CD8-positive, alpha-beta memory T cell (primary cell): Measurements from ENCODE around the gene MGMT. TPM values are rescaled to one million over a fixed set of nuclear protein-coding genes. Genes with fewer than 3 reads are reported as not detected.

Source experiments
- CTCF ChIA-PET: fragments of 350-600 bp; sonication (Branson Sonifier 250); formaldehyde crosslinking; loops from one replicate; lab custom pipeline; 2021; ENCODE audit warnings: antibody characterized with exemption; lab: Charles Lee
- POLR2A ChIA-PET: fragments of 350-600 bp; sonication (Branson Sonifier 250); formaldehyde crosslinking; loops from one replicate; lab custom pipeline; 2021; ENCODE audit warnings: antibody characterized with exemption; lab: Charles Lee
- DNase-seq, 5 donors: peaks; one replicate each; pipeline versions ENCODE4 v3.0.0 to v3.0.0-alpha.2; 2020 to 2022; ENCODE audit warnings: mixed read lengths in 1 of 5
- H3K27ac ChIP-seq: one replicate; pipeline ENCODE4 v1.7.0; 2013; ENCODE audit warnings: low read depth, mild to moderate bottlenecking, low read length, moderate library complexity
- H3K27me3 ChIP-seq: 2 replicates; pipeline ENCODE4 v1.7.0; 2013; ENCODE audit warnings: low read length, mild to moderate bottlenecking; ENCODE audit not compliant: insufficient read depth, poor library complexity, severe bottlenecking
- H3K36me3 ChIP-seq: 2 replicates; pipeline ENCODE4 v1.7.0; 2013; ENCODE audit warnings: mild to moderate bottlenecking, low read length, moderate library complexity; ENCODE audit not compliant: insufficient read depth
- H3K4me1 ChIP-seq: 2 replicates; pipeline ENCODE4 v1.7.0; 2013; ENCODE audit warnings: mild to moderate bottlenecking, low read length, moderate library complexity; ENCODE audit not compliant: insufficient read depth
- H3K4me3 ChIP-seq: 2 replicates; pipeline ENCODE4 v1.7.0; 2013; ENCODE audit warnings: mild to moderate bottlenecking, low read length
- H3K9me3 ChIP-seq: 2 replicates; pipeline ENCODE4 v1.7.0; 2013; ENCODE audit warnings: mild to moderate bottlenecking, low read length
- H3K27ac Mint-ChIP-seq, 8 donors: one replicate each; pipeline ENCODE4 v1.8.0; 2020 to 2021; ENCODE audit warnings: mixed read lengths in 8 of 8, mild to moderate bottlenecking in 6 of 8, inconsistent platforms in 3 of 8, moderate library complexity in 3 of 8
- H3K27me3 Mint-ChIP-seq, 2 donors: one replicate each; pipeline ENCODE4 v1.8.0; 2020 to 2021; ENCODE audit warnings: mixed read lengths in 2 of 2, mild to moderate bottlenecking in 1 of 2, moderate library complexity in 1 of 2
- H3K36me3 Mint-ChIP-seq, 3 donors: one replicate each; pipeline ENCODE4 v1.8.0; 2020 to 2021; ENCODE audit warnings: mixed read lengths in 3 of 3, inconsistent platforms in 1 of 3, mild to moderate bottlenecking in 1 of 3
- H3K4me1 Mint-ChIP-seq, 3 donors: one replicate each; pipeline ENCODE4 v1.8.0; 2020 to 2021; ENCODE audit warnings: mixed read lengths in 3 of 3, inconsistent platforms in 1 of 3, mild to moderate bottlenecking in 1 of 3
- H3K4me3 Mint-ChIP-seq, 7 donors: one replicate each; pipeline ENCODE4 v1.8.0; 2020 to 2021; ENCODE audit warnings: mixed read lengths in 7 of 7, mild to moderate bottlenecking in 6 of 7, moderate library complexity in 4 of 7, inconsistent platforms in 2 of 7
- H3K9me3 Mint-ChIP-seq, 5 donors: one replicate each; pipeline ENCODE4 v1.8.0; 2020 to 2022; ENCODE audit warnings: mixed read lengths in 5 of 5, mild to moderate bottlenecking in 3 of 5, moderate library complexity in 2 of 5, inconsistent platforms in 1 of 5
- polyA plus RNA-seq: library from polyadenylated mRNA; unstranded; fragments of 300-500 nt; fragmentation: Illumina TruSeq; gene quantifications from one replicate; pipeline ENCODE4 v1.2.3, GENCODE V29; 2021
- total RNA-seq, 2 experiments: library from RNA; stranded (reverse); gene quantifications; one replicate each; pipeline ENCODE4 v1.2.3, GENCODE V29; 2021

The MGMT gene
- total and polyA plus RNA-seq, 3 experiments from 2014 or later = 19.7 to 31.7 (median 22.4) TPM

DNA sequence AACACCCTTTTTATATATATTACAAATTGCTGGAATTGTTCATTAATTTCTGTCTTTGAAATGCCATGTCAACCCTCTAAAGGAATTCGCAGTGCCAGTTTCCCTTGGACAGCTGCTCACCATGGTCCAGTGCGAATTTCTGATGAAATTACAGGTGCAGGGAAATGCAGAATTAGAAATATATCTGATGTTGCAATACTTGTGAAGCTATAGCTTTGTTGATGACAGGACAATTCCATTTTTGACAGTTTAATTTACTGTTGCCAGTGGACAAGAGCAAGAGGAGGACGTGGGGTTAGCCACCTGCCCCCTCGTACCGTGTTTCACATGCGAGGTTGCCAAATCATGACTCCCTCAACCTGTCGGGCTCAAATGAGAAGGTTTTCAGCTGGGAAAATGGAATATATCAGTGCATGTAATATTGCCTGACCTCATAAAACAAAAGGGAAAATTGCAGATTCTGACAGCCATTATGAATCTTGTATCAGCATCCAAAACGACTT lies 140.6 kb downstream of the MGMT start:
- no peak for DNase-seq
- Histone ChIP-seq H3K36me3 (no peaks in the 10 kb centered on the region), H3K9me3 (no peaks in the 10 kb centered on the region), H3K27me3 (no peaks in the 10 kb centered on the region), H3K4me1 (no peaks in the 10 kb centered on the region), H3K27ac (no peak overlapping the region), H3K4me3 (no peak overlapping the region)
- Mint-ChIP-seq H3K4me3 (no peak overlapping the region), H3K27me3 (peaks cover 0 to 2% of the 10 kb centered on the region in 2 donors), H3K27ac (no peak overlapping the region), H3K36me3 (peaks cover 14 to 75% (median 18%) of the 10 kb centered on the region in 3 donors), H3K4me1 (peaks cover 5 to 13% (median 11%) of the 10 kb centered on the region in 3 donors), H3K9me3 (peaks cover 0 to 83% (median 2%) of the 10 kb centered on the region in 5 donors)
- ChIA-PET POLR2A (no interaction called here), CTCF (no interaction called here)

DNA sequence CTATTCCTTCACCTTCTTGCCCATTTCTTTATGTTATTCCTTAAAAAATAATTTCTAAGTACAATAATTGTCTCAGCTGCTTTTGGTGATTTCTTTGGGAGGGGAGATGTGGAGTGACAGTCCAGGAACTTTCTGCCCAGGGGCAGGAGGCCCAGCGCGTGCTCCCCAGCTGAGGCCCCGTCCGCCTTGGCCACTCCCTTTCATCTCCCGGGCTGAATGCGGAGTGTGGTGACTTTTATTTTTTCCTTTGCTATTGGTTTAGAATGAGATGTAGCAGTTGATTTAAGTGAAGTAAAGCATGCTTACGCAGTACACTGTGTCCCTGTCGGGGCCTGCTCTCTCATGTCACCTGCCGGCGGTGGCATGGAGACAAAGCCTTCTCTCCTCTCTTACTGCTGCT lies 141.6 kb downstream of the MGMT start:
- POLR2A ChIA-PET = no interaction called here
- CTCF ChIA-PET = no interaction called here
- H3K4me1 Mint-ChIP-seq = peaks cover 5 to 13% (median 11%) of the 10 kb centered on the region in 3 donors

DNA sequence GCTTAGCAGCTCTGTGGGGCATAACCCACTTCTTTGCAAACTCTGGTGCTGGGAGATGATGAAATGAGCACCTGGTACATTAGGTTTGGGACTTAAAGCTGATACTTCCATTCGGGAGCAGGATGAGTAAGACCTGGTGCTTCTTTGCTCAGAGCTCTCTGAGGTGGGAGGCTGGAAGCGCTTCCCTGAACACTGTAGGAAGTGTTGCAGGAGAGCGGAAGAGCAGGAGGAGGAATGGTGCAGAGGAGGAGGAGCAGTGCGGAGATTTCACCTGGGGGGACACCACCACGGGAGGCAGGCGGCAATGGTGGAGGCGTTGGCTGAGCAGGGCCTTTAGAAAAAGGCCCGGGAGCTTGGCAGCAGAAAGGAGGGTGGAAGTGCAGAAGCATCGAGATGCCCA lies 142.5 kb downstream of the MGMT start:
- ChIA-PET CTCF (no interaction called here), POLR2A (no interaction called here)

More for the DNA sequence above, 141.6 kb downstream of the MGMT start:
- Mint-ChIP-seq H3K4me3 (no peak overlapping the region), H3K27me3 (peaks cover 0 to 2% of the 10 kb centered on the region in 2 donors), H3K27ac (no peak overlapping the region), H3K36me3 (peaks cover 14 to 66% (median 16%) of the 10 kb centered on the region in 3 donors), H3K9me3 (peaks cover 0 to 85% (median 2%) of the 10 kb centered on the region in 5 donors)
- H3K27me3 ChIP-seq = no peaks in the 10 kb centered on the region
- no peak overlapping the region for H3K27ac ChIP-seq
- no peaks in the 10 kb centered on the region for H3K9me3 ChIP-seq
- no peak overlapping the region for H3K4me3 ChIP-seq
- H3K36me3 ChIP-seq = no peaks in the 10 kb centered on the region
- H3K4me1 ChIP-seq = no peaks in the 10 kb centered on the region
- DNase-seq = no peak

DNA sequence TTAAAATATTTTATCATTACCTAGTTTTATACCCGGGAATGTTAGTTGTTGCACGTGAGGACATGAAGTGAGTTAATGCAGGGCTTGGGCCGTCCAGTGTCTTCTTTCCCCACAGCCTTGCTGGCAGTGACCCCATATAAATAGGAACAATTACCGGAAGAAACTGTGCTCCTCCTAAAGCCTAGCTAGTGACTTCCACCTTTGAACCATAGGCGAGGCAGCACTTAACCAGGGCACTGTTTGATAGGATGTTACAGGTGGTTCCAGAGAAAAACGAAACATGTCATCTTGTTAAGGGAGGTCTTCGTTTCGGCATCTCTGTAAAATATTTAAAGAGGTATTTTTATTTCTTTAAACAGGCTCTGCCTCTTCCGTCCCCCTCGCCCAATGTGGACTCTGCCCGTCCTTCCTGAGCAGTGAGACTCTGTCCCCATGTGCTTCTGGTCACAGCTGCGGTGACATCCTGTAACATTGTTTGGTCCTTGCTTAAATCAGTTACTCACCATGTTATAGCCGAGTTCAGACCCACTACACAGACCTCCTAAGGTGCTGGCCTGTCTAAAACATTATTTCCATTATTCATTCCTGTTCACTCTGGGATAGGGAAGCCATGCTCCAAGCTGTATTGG lies 145.6 kb downstream of the MGMT start:
- H3K27me3 Mint-ChIP-seq = no peaks in the 10 kb centered on the region
- H3K4me1 ChIP-seq = no peaks in the 10 kb centered on the region
- no peak for DNase-seq
- H3K36me3 Mint-ChIP-seq = peaks cover 12 to 71% (median 15%) of the 10 kb centered on the region in 3 donors
- peaks cover 0 to 85% (median 8%) of the 10 kb centered on the region in 5 donors for H3K9me3 Mint-ChIP-seq
- no peak overlapping the region for H3K27ac Mint-ChIP-seq
- ChIA-PET CTCF (no interaction called here), POLR2A (no interaction called here)
- no peak overlapping the region for H3K4me3 ChIP-seq
- peaks cover 10 to 26% (median 15%) of the 10 kb centered on the region in 3 donors for H3K4me1 Mint-ChIP-seq
- no peaks in the 10 kb centered on the region for H3K9me3 ChIP-seq
- H3K4me3 Mint-ChIP-seq = no peak overlapping the region
- H3K27ac ChIP-seq = no peak overlapping the region
- no peaks in the 10 kb centered on the region for H3K27me3 ChIP-seq
- no peaks in the 10 kb centered on the region for H3K36me3 ChIP-seq

More for the DNA sequence above, 142.5 kb downstream of the MGMT start:
- peaks cover 13 to 66% (median 16%) of the 10 kb centered on the region in 3 donors for H3K36me3 Mint-ChIP-seq
- no peaks in the 10 kb centered on the region for H3K9me3 ChIP-seq
- no peak overlapping the region for H3K4me3 ChIP-seq
- peaks cover 0 to 85% (median 2%) of the 10 kb centered on the region in 5 donors for H3K9me3 Mint-ChIP-seq
- H3K4me1 Mint-ChIP-seq = peaks cover 5 to 11% (median 11%) of the 10 kb centered on the region in 3 donors
- no peak for DNase-seq
- H3K36me3 ChIP-seq = no peaks in the 10 kb centered on the region
- H3K27me3 ChIP-seq = no peaks in the 10 kb centered on the region
- H3K4me3 Mint-ChIP-seq = no peak overlapping the region
- peaks cover 0 to 2% of the 10 kb centered on the region in 2 donors for H3K27me3 Mint-ChIP-seq
- H3K27ac Mint-ChIP-seq = peak overlapping the region in 2 of 8 donors; percentile 13 to 70
- no peak overlapping the region for H3K27ac ChIP-seq
- no peaks in the 10 kb centered on the region for H3K4me1 ChIP-seq

DNA sequence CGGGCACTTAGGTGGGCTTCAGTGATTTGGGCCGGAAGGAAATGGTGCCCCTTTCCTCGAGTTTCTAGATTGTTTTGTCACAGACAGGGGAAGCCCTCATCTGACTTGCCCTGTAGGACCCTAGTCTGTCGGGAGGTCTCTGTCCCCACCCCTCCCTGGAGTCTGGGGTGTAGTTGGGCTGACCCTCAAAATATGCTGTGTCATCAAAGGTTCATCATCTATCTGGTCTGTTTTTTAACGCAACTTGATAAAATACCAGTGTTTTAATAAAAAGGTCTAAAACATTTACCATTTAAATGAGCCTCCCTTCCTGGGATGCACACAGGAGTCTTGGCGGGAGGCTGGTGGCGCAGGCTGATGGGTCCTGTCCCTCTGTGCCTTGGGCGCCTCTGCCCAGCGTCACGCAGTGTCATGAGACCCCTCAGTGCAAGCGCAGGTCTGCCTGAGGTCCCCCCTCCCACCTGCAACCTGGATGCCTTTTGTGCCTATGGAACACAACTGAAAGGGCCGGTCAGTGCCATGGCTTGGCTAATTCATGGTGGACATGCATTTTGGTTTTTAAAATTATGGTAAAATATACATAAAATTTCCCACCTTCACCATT lies 146.4 kb downstream of the MGMT start:
- Histone ChIP-seq H3K4me3 (no peak overlapping the region), H3K27ac (no peak overlapping the region), H3K36me3 (no peaks in the 10 kb centered on the region), H3K27me3 (no peaks in the 10 kb centered on the region), H3K4me1 (no peaks in the 10 kb centered on the region), H3K9me3 (no peaks in the 10 kb centered on the region)
- peaks cover 0 to 81% (median 7%) of the 10 kb centered on the region in 5 donors for H3K9me3 Mint-ChIP-seq
- H3K36me3 Mint-ChIP-seq = peaks cover 12 to 67% (median 15%) of the 10 kb centered on the region in 3 donors
- H3K27me3 Mint-ChIP-seq = no peaks in the 10 kb centered on the region
- H3K4me1 Mint-ChIP-seq = peaks cover 10 to 31% (median 18%) of the 10 kb centered on the region in 3 donors
- CTCF ChIA-PET = no interaction called here
- POLR2A ChIA-PET = no interaction called here
- no peak for DNase-seq
- H3K27ac Mint-ChIP-seq = peak overlapping the region in 1 of 8 donors; percentile 19
- no peak overlapping the region for H3K4me3 Mint-ChIP-seq

DNA sequence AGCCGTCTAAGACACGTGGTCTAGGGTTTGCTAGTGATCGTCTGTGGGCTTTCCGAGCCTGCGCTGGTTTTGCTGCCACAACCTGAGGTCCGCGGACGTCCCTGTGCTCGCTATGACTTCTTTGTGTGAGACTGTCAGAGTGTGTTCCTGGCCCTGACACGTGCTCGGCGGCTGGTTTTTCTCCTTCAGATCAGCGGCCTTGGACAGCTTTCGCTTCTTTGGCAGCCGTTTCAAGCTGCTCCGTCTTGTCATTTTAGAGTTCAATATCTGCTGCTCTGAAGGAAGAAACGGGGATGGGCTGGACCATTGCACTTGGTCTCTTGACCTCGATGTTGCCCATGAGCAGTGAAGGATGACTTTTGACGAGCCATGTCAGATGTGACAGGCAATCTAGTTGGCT lies 147.3 kb downstream of the MGMT start:
- Mint-ChIP-seq H3K9me3 (peaks cover 0 to 77% (median 8%) of the 10 kb centered on the region in 5 donors), H3K36me3 (peaks cover 11 to 71% (median 15%) of the 10 kb centered on the region in 3 donors), H3K27me3 (no peaks in the 10 kb centered on the region), H3K27ac (peak overlapping the region in 1 of 8 donors; percentile 48), H3K4me3 (no peak overlapping the region), H3K4me1 (peaks cover 10 to 35% (median 18%) of the 10 kb centered on the region in 3 donors)
- H3K9me3 ChIP-seq = no peaks in the 10 kb centered on the region
- H3K27me3 ChIP-seq = no peaks in the 10 kb centered on the region
- no peak for DNase-seq
- no peak overlapping the region for H3K27ac ChIP-seq
- no peaks in the 10 kb centered on the region for H3K4me1 ChIP-seq
- no peak overlapping the region for H3K4me3 ChIP-seq
- CTCF ChIA-PET = interaction anchor here (0.9 kb wide), 1 partner anchor 11 kb away, joined by 3 read pairs; no protein-coding TSS in a partner anchor
- POLR2A ChIA-PET = no interaction called here
- H3K36me3 ChIP-seq = no peaks in the 10 kb centered on the region

DNA sequence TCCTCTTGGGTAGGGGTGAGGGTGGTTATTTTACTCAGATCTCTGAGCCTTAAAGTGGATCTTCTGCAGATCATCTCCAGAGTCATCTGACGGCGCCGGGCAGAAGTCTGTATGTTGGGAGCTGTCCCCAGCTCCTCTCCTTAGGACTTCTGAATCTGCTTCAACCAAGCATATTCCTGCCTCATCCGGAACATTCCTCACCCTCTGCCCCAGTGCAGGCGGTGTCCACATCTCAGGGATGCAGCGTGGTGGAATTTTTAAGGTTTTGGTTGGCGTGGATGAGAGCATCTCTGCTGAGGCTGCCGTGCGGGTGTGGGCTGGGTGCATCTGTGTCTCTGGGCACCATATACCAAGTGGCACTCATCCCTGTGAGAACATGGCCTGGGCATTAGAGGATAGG lies 148.3 kb downstream of the MGMT start:
- Histone ChIP-seq H3K27ac (no peak overlapping the region), H3K36me3 (no peaks in the 10 kb centered on the region), H3K4me1 (no peaks in the 10 kb centered on the region), H3K27me3 (no peaks in the 10 kb centered on the region), H3K4me3 (no peak overlapping the region), H3K9me3 (no peaks in the 10 kb centered on the region)
- Mint-ChIP-seq H3K4me1 (peaks cover 7 to 33% (median 17%) of the 10 kb centered on the region in 3 donors), H3K36me3 (peaks cover 4 to 70% (median 12%) of the 10 kb centered on the region in 3 donors), H3K4me3 (no peak overlapping the region), H3K27me3 (no peaks in the 10 kb centered on the region), H3K9me3 (peaks cover 0 to 77% (median 8%) of the 10 kb centered on the region in 5 donors), H3K27ac (no peak overlapping the region)
- ChIA-PET CTCF (interaction anchor here (0.9 kb wide), 1 partner anchor 12 kb away, joined by 3 read pairs; no protein-coding TSS in a partner anchor), POLR2A (no interaction called here)
- no peak for DNase-seq
